Measurements from ENCODE around the gene DDA1.
A peak's percentile ranks its signal among the peaks of the same experiment; 100 is the strongest.
"Not testable (repeated sequence)": the region's sequence is repeated elsewhere in the genome, so short reads cannot be mapped to it uniquely, and the experiment has no call there.

Gene DDA1

DNA sequence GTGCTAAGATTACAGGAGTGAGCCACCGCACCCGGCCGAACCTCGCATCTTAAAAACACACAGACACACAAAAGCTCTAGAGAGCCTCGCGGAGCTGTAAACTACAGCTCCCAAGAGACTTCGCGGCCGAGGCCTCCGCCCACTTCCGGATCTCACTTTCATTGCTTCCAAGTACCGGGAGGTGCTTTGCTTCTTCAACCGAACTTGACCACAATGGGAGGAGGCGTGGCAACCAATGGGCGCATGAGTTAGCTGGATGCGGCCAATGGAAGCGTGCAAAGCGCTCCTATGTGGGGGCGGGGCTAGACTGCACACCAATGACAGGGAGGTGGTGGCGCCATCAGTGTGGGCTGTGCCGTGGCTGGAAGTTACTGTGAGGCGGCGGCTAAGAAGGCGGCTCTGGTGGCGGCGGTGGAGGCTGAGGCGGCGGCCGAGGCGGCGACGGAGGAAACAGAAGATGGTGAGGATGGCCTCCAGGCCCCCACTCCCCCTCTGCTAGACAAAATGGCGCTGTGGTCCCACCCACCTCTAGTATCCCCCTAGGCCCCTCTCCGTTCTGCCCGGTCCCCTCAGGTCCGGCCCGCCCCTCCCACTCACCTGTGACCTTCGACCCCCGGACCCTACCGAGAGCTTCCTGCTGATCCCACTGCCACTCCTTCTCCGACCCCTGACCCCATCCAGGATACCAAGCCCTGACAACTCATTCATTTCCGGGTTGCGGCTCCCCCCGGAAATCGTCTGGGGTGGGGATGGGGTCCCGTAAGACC is at the start of gene DDA1:
Gene DDA1 (plus strand): TSS at position 366 of the 767 bp plus-strand sequence. CDS start 92 bp downstream, at position 458.
- peak; percentile 98 for DNase-seq (ENCODE audit: low spot score)

DNA sequence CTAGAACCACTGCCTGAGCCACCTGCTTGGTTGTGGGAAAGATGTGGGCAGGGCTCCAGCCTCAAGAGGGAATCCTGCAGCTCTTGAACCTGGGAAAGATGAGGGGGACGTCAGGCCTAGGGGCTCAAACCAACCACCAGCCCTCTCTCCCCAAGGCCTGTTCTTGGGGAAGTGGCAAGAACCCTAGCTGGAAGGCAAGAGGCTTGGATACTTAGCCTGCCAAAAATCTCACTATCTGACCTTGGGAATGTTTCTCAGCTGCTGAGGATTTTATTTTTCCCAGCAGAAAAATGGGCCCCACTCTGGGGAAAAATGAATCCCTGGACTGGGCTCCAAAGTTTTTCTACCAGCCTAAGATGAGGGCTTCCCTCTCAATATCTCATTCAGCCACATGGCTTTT is 49.4 kb upstream of the DDA1 start:
- DNase-seq (ENCODE audit: low spot score), result no peak

DNA sequence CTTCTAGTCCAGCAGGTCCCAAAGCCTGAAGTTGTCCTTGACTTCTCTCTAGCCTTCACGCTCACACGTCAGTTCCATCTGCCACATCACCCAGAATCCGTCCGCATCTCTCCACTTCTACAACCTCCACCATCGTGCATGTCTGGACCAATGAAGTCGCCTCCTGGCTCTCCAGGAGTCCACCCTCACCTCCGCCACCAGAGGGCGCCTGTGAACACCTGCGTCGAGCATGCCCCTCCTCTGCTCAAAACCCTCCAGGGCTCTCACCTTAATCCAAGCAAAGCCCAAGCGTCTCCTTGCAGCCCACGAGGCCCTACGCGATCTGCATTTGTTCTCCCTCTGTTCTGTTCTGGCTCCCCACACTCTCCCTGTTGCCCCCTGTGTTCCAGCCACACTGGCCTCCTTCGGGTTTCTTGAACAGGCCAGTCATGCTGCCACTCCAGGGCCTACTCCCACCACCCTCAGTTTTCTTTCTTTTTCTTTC is 48.5 kb upstream of the DDA1 start:
- peak; percentile 87 for DNase-seq (ENCODE audit: low spot score)

DNA sequence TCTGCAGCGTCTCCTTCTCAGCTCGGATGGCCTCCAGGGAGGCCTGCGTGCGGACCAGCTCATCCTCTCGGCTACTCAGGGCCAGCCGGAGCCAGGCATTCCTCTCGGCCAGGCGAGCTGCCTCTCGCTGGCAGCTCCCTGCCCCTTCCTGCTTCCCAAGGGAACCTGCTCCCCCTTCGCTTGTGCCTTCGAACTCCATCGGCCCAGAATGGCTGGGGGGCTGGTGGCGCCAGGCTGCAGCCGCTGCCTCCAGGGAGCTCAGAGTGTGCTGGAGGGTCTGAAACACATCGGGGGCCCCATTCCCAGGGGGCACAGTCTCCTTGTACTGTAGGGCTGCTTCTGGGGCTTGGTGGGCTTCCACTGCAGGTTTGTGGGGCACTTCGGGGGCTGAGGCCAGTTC is 46.8 kb upstream of the DDA1 start:
- no peak for DNase-seq (ENCODE audit: low spot score)

DNA sequence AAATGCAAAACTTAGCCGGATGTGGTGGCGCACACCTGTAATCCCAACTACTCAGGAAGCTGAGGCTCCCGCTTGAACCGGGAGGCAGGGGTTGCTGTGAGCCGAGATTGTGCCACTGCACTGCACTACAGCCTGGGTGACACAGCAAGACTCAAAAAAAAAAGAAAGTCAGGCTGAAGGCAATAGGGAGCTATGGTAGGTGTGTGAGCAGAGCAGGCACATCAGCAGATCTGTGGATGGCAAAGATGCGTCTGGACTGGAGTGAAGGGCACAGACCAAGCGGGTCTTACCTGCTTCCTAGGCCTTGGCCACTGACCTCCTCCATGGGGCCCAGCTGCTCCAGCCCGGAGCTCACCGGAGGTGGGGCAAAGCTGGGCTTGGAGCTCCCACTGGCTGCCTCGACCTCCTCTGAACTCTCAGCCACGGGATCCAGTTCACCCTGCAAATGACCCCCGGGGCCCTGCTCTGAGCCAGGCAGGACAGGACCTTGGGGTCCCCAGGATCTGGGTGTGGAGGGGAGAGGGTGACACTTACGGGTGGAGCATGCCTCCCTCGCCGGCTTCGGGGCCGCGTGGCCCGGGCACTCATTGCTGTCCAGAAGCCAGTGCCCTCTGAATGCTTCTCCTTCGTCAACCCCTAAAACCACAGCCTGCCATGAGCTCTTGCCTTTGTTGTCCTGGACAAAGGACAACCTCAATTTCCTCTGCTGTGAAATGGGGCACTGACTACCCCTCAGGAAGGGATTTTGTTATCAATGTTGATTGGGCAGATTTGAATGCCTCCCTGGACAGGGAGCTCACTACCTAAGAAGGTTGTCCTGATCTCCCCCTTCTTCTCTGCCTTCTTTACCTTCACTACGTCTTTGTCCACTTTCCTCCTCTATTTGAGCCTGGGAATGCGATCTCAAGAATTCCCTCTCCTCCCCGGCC is 45.4 kb upstream of the DDA1 start:
- no peak for DNase-seq (ENCODE audit: low spot score)

DNA sequence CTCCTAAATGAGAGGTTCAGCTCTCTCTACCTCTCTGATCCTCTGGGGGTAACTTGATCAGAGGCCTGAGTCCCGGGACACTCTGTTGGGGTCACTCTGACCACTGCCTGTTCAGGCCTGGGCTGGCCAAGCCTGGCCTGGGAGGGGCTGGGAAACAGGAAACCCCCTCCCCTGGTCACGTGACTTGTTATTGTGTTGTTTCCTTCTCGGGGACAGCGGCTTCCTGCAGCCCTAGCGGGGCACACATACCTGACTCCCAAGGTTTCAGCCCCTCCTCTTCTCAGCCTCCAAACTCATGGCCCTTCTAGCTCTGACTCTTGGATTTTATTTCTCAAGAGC is 44.8 kb upstream of the DDA1 start, which contains the start of gene USHBP1:
Gene USHBP1 (minus strand): TSS at position 105 of the 339 bp plus-strand sequence. CDS start 446 bp downstream, outside the sequence.
- DNase-seq (ENCODE audit: low spot score), result no peak

DNA sequence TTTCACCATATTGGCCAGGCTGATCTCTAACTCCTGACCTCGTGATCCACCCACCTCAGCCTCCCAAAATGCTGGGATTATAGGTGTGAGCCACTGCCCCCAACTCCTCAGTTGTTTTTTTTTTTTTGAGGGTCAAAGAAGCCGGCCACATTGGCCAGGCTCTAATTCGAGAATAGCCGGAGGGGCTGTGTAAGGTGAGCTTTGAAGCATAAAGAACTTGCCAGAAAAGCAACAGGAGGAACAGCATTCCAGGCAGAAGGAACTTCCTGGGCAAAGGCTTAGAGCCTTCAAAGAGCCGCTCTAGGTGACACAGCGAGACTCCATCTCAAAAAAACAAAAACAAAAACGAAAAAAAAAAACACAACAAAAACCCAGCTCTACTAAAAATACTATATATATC is 43.3 kb upstream of the DDA1 start:
- no peak for DNase-seq (ENCODE audit: low spot score)

DNA sequence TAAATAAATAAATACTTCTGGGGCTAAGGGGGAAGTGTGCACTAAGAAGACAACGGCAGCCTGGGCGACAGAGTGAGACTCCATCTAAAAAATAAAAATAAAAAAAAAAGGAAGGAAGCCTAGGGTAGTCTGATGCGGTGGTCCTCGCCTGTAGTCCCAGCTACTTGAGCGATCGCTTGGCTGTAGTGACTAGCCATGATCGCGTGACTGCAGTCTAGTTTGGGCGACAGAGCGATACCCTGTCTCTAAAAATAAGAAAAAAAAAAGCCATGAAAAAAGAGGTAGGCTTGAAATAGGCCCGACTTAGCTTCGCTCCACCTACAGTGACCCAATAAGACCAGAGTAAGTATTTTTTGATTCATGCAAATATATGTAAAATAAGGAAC is 42.8 kb upstream of the DDA1 start:
- no peak for DNase-seq (ENCODE audit: low spot score)

DNA sequence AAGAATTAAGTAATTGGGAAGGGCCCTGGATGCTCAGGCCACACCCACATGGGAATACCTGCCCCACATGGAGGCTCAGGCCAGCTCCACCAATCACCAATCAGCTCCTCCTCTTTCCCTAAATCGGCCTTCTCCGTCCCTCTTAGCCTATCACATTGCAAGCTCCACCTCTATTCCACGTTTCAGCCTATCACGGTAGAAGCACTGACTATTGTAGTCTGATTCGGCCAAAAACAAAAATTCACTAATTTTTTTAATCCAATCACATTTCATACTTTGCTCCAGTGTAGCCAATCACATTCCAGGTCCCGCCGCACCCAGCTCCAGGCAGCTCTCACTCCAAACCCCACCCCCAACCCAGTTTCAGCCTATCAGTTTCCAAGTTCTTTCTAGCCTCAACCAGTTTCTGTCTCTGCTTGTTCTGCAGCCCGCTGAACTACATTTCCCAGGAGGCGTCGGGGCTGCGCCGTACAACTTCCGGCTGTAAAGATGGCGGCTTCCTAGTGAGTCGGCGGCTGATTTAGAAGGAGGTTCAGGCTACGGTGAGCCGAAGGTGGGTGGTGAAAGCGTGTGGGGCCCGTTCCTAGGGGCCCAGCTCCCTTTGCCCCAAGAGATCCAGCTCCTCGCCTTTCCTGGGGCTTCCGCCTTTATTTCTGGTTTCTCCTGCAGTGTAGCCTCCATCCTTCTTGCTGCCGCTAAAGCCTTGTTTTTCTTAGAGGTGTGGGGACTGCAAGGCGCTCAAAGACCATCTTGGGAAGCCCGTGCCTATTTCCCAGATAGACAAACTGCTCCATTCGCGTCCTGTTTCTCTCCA is 42.2 kb upstream of the DDA1 start, which contains the start of gene BABAM1:
Gene BABAM1 (plus strand): TSS at position 469 of the 814 bp plus-strand sequence. CDS start 1,364 bp downstream, outside the sequence.
- peak; percentile 100 for DNase-seq (ENCODE audit: low spot score)

DNA sequence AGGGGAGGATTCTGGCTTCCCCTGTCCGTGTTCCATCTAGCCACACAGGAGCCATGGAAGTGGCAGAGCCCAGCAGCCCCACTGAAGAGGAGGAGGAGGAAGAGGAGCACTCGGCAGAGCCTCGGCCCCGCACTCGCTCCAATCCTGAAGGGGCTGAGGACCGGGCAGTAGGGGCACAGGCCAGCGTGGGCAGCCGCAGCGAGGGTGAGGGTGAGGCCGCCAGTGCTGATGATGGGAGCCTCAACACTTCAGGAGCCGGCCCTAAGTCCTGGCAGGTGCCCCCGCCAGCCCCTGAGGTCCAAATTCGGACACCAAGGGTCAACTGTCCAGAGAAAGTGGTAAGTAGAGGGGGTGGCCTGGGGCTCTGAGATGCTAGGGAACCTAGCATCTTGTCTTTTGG is 40.6 kb upstream of the DDA1 start:
- DNase-seq (ENCODE audit: low spot score), result no peak

DNA sequence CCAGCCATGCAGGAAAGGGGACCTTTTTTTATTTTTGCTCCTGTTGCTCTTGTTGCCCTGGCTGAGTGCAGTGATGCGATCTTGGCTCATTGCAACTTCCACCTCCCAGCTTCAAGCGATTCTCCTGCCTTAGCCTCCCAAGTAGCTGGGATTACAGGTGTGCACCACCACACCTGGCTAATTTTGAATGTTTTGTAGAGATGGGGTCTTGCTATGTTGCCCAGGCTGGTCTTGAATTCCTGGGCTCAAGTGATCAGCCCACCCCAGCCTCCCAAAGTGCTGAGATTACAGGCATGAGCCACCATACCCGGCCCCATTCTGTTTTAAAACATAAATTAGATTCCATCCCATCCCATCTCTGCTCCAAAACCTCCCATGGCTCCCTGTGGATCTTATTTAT is 34.5 kb upstream of the DDA1 start:
- DNase-seq (ENCODE audit: low spot score), result not testable (repeated sequence)

DNA sequence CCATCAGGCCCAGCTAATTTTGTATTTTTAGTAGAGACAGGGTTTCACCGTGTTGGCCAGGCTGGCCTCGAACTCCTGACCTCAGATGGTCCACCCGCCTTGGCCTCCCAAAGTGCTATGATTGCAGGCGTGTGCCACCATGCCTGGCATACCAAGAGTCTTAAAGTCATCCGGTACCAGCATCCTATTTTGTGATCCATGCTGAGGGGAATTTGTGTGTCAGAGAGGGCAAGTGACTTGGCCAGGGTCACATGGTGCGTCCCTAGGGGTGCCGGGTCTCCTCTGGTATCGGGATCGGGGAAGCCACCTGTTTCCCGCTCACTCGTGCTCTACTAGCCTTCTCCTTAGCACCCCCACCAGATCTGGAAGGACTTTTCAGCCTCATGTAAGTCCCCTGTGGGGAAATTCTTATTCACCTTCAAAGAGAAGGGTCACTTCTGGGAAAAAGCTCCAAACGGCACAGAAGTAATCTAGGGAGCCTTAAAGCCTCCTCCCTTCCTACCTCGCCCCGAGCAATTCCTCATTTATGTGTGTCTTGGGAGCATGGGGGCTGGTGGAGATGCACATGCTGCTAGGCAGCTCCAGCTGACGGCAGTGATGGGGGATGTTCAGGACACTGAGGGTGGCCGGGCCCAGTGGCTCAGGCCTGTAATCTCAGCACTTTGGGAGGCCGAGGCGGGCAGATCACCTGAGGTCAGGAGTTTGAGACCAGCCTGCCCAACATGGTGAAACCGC is 33.8 kb upstream of the DDA1 start:
- no peak for DNase-seq (ENCODE audit: low spot score)

DNA sequence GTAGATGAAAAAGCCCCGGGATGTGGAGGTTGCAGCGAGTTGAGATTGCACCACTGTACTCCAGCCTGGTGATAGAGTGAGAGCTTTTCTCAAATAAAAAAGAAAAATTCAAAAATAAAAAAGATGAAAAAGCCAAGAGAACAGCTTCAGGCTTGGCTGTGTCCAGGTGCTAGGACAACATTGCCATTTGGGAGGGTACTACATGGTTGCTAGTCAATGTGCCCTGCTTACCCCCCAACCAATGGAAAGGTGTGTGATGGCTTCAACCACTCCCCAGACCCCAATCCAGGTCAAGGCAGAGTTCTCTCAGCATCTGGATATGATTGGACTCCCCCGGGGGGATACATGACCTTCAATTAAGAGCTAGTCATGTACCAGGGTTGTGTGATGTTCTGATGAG is 29.9 kb upstream of the DDA1 start:
- DNase-seq (ENCODE audit: low spot score), result no peak

DNA sequence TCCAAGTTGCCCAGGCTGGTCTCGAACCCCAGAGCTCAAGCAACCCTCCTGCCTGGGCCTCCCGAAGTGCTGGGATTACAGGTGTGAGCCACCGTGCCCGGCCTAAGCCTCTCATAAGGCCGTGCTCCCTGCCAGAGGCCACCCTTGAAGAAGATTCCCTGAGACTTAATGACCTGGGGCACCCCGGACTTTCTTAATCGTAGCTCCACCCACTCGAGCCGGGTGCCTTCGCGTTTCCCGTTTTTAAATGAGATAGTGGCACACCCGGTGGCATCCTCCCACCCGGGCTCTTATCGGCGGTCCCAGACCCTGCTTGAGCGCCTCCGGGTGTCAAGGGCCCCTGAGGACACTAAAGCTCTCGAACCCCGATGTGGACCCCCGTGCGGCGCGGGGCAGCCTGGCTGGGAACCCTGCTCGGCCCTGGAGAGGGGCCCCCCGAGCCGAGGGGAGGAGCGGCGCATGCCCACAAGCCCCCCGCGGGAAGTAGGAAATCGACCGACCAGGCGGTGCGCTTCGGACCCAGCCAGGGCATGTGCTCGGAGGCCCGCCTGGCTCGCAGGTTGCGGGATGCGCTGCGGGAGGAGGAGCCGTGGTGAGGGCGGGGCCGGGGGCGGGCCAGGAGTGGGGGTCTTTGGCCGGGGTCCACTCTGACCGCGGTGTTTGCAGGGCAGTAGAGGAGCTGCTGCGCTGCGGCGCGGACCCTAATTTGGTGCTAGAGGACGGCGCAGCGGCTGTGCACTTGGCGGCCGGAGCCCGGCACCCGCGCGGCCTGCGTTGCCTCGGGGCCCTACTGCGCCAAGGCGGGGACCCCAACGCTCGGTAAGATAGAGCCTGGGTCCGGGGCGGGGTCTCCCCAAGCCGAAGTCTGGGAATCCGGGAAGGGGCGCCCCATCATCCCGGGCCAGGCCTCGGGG is 27.7 kb upstream of the DDA1 start, which contains the start of gene ANKLE1:
Gene ANKLE1 (plus strand): TSS at position 511 of the 914 bp plus-strand sequence. CDS start 20 bp downstream, at position 531.
- peak; percentile 56 for DNase-seq (ENCODE audit: low spot score)

DNA sequence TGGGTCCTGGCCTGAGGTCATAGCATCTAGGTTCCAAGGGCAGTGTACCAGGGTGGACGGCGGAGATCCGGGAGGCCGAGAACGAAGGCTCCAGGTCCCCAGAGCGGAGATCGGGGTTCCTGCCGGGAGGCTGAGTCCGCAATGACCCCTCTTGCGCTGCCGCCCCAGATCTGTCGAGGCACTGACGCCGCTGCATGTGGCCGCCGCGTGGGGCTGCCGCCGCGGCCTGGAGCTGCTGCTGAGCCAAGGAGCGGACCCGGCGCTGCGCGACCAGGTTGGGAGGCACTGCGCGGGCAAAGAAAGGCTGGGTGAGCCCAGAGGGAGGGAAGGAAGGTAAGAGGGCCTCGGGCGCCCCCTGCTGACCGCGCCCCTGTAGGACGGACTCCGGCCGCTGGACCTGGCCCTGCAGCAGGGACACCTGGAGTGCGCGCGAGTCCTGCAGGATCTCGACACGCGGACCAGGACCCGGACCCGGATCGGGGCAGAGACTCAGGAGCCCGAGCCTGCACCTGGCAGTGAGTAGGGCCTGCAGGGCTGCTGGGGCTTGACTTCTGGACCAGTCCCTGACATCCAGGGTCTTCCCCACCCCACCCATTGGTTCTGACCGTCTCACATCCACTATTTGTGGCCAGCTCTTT is 26.8 kb upstream of the DDA1 start:
- peak; percentile 91 for DNase-seq (ENCODE audit: low spot score)

DNA sequence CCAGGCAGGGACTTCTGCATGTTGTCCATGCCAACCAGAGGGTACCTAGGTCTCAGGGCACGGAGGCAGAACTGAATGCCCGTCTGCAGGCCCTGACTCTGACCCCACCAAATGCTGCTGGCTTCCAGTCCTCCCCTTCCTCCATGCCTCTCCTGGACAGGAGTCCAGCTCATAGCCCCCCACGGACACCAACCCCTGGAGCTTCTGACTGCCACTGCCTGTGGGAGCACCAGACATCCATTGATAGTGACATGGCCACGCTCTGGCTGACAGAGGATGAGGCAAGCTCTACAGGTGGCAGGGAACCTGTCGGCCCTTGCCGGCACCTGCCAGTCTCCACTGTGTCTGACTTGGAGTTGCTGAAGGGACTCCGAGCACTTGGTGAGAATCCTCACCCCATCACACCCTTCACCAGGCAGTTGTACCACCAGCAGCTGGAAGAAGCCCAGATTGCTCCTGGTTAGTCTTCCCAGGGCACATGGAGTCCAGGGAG is 25.8 kb upstream of the DDA1 start:
- DNase-seq (ENCODE audit: low spot score), result no peak

DNA sequence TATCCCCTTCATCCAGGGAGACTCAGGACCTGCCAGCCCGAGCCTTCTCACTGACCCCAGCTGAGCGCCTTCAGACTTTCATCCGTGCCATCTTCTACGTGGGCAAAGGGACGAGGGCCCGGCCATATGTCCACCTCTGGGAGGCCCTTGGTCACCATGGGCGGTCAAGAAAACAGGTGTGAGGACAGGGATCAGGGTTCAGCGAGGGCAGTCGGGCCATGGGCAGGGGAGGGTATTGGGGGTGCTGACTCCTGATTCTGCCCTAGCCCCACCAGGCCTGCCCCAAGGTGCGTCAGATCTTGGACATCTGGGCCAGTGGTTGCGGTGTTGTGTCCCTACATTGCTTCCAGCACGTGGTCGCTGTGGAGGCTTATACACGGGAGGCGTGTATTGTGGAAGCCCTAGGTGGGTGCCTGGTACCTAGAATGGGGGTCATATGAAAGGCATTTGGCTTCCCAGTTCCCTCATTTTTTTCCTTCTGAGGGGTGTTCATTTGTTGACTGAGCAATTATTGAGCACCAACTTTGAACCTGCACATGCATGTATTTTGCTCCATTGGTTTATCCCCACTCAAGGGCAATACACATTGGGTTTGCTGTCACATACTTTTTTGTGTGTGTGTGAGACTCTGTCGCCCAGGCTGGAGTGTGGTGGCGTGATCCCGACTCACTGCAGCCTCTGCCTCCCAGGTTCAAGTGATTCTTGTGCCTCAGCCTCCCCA is 23.8 kb upstream of the DDA1 start:
- no peak for DNase-seq (ENCODE audit: low spot score)

DNA sequence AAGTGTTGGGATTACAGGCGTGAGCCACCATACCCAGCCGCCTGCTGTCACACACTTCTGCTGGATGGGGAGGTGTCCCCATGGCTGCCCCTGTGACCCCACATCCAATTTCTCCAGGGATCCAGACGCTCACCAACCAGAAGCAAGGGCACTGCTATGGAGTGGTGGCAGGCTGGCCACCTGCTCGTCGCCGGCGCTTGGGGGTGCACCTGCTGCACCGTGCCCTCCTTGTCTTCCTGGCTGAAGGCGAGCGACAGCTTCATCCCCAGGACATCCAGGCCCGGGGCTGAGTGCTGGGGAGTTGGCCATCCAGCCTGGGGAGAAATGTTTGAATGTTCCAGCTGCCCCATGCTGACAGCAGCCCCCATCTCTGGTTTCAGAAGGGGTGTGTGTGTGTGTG is 23.1 kb upstream of the DDA1 start:
- DNase-seq (ENCODE audit: low spot score), result no peak

DNA sequence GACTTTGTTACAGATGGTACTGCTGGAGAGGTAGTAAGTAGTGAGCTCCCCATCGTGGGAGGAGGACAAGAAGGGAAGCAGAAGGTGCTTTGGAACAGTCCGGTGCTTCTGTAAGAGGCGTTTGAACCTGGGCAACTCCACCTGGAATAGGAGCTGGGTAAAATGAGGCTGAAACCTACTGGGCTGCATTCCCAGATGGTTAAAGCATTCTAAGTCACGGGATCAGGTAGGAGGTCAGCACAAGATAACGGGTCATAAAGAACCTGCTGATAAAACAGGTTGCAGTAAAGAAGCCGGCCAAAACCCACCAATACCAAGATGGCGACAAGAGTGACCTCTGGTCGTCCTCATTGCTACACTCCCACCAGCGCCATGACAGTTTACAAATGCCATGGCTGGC is 22.6 kb upstream of the DDA1 start:
- DNase-seq (ENCODE audit: low spot score), result no peak
